ENCODE results near the gene PPP1R13B. TPM values are rescaled to one million over a fixed set of nuclear protein-coding genes. Genes with fewer than 3 reads are reported as not detected.

The PPP1R13B gene
- polyA plus RNA-seq, 1 of the 3 experiments (the other 2 are of a cell fraction): 5.7 TPM

- TF ChIP-seq MAX (IDR thresholded peaks at IDR 0.05; ENCODE audit: low read depth) (no peak), FOXJ3 (CRISPR knock-in tag; IDR thresholded peaks at IDR 0.05) (no peak), MXI1 (IDR thresholded peaks at IDR 0.05; ENCODE audit: low read depth, low read length) (no peak)
These were observed 85.3 kb downstream of the PPP1R13B start (continued) for GRCh38 chr14:103762036-103762435.

GRCh38 chr14:103758059-103758776 is 89.2 kb downstream of the PPP1R13B start:
- Histone ChIP-seq H4K20me1 (ENCODE audit: insufficient read depth) (no peaks in the 10 kb centered on the region), H3K9me3 (no peaks in the 10 kb centered on the region), H3K9ac (no peak overlapping the region), H3K4me3 (ENCODE audit: low read depth in 2 of 2, low read length in 1 of 2) (no peak overlapping the region), H3K79me2 (ENCODE audit: insufficient read depth) (no peaks in the 10 kb centered on the region), H3K4me2 (no peak overlapping the region), H3K4me1 (ENCODE audit: control insufficient read depth in 1 of 2, insufficient read depth in 2 of 2, low read depth in 1 of 2, low read length in 1 of 2) (no peaks in the 10 kb centered on the region; a peak in 1 of 4 replicates), H3F3A (replicated peaks; ENCODE audit: insufficient read depth) (no peaks in the 10 kb centered on the region), H3K36me3 (replicated peaks in 1 of 2; ENCODE audit: control insufficient read depth in 1 of 2, insufficient read depth in 2 of 2, low read length in 1 of 2) (no peaks in the 10 kb centered on the region), H2AFZ (ENCODE audit: low read depth) (no peak overlapping the region), H3K27ac (ENCODE audit: low read depth in 2 of 2, low read length in 1 of 2) (no peak overlapping the region), H3K9me2 (no peaks in the 10 kb centered on the region), H3K27me3 (ENCODE audit: insufficient read depth) (no peaks in the 10 kb centered on the region)
- POLR2A ChIA-PET: interaction anchor here (0.6 kb wide), 1 partner anchor 21 kb away, joined by 3 read pairs; no protein-coding TSS in a partner anchor
- WGBS (ENCODE audit: low lambda C conversion rate): 91% methylated on average over 8 of the region's 8 CpGs
- CTCF ChIA-PET: no interaction called here
- no peak for DNase-seq
- TF ChIP-seq SMC3 (IDR thresholded peaks at IDR 0.05; ENCODE audit: low read depth, low read length) (no peak), RCOR1 (IDR thresholded peaks at IDR 0.05; ENCODE audit: low read length) (no peak), FOXM1 (IDR thresholded peaks at IDR 0.05; ENCODE audit: low read depth) (no peak), GABPA (IDR thresholded peaks at IDR 0.05; ENCODE audit: low read depth) (no peak)

GRCh38 chr14:103755060-103755459 is 92.3 kb downstream of the PPP1R13B start:
- H3K9me3 ChIP-seq: no peaks in the 10 kb centered on the region
- WGBS (ENCODE audit: low lambda C conversion rate): 93% methylated on average over 6 of the region's 6 CpGs
- no peaks in the 10 kb centered on the region for H3K79me2 ChIP-seq (ENCODE audit: insufficient read depth)
- peaks cover 0 to 2% of the 10 kb centered on the region in 2 experiments for H3K36me3 ChIP-seq (replicated peaks in 1 of 2; ENCODE audit: control insufficient read depth in 1 of 2, insufficient read depth in 2 of 2, low read length in 1 of 2)
- H2AFZ ChIP-seq (ENCODE audit: low read depth): no peak overlapping the region
- no peak overlapping the region for H3K4me3 ChIP-seq (ENCODE audit: low read depth in 2 of 2, low read length in 1 of 2)
- no peak for DNase-seq
- no peaks in the 10 kb centered on the region for H4K20me1 ChIP-seq (ENCODE audit: insufficient read depth)
- ChIA-PET POLR2A (no interaction called here), CTCF (interaction anchor here (0.6 kb wide), 1 partner anchor 722 kb away, joined by 3 read pairs; no protein-coding TSS in a partner anchor)
- no peak overlapping the region for H3K4me2 ChIP-seq
- no peaks in the 10 kb centered on the region for H3F3A ChIP-seq (replicated peaks; ENCODE audit: insufficient read depth)
- no peaks in the 10 kb centered on the region; a peak in 1 of 4 replicates for H3K4me1 ChIP-seq (ENCODE audit: control insufficient read depth in 1 of 2, insufficient read depth in 2 of 2, low read depth in 1 of 2, low read length in 1 of 2)
- H3K9me2 ChIP-seq: no peaks in the 10 kb centered on the region
- TF ChIP-seq TAF1 (IDR thresholded peaks at IDR 0.05; ENCODE audit: borderline replicate concordance, low read depth, low read length): no peak
- TF ChIP-seq FOSL2 (IDR thresholded peaks at IDR 0.05; ENCODE audit: borderline replicate concordance, low read depth): no peak
- no peak for TF ChIP-seq CTCF (IDR thresholded peaks at IDR 0.05)
- TF ChIP-seq RXRA (IDR thresholded peaks at IDR 0.05; ENCODE audit: borderline replicate concordance, low read depth): no peak
- H3K27ac ChIP-seq (ENCODE audit: low read depth in 2 of 2, low read length in 1 of 2): no peak overlapping the region
- H3K27me3 ChIP-seq (ENCODE audit: insufficient read depth): no peaks in the 10 kb centered on the region
- H3K9ac ChIP-seq: no peak overlapping the region
